Stimulated activated CD8-positive, alpha-beta memory T cell treated with anti-CD3 and anti-CD28 coated beads, Interleukin-7, amount 100 ng/mL, for 24 hours (primary cell): ENCODE measurements around the gene DNAH3.
"Not testable (repeated sequence)": the region's sequence is repeated elsewhere in the genome, so short reads cannot be mapped to it uniquely, and the experiment has no call there.

Experiments used
- DNase-seq: peaks from one replicate; pipeline ENCODE4 v3.0.0-alpha.2; 2020; ENCODE audit warnings: low read depth

Gene DNAH3

GRCh38 chr16:21120976-21121520, 29.6 kb downstream of the DNAH3 start:
- DNase-seq: no peak

GRCh38 chr16:21117567-21117966, 33.1 kb downstream of the DNAH3 start:
- no peak for DNase-seq

- no peak for DNase-seq
Observed at GRCh38 chr16:21116148-21116693, 34.4 kb downstream of the DNAH3 start.

GRCh38 chr16:21115551-21115950, 35.1 kb downstream of the DNAH3 start:
- not testable (repeated sequence) for DNase-seq

GRCh38 chr16:21103941-21104860, 46.4 kb downstream of the DNAH3 start:
- DNase-seq: no peak

GRCh38 chr16:21101631-21102420, 48.8 kb downstream of the DNAH3 start:
- DNase-seq: no peak

GRCh38 chr16:21100447-21100846, 50.2 kb downstream of the DNAH3 start:
- DNase-seq: no peak

- DNase-seq: no peak
Observed at GRCh38 chr16:21097151-21097550, 53.5 kb downstream of the DNAH3 start.

GRCh38 chr16:21094719-21095118, 55.9 kb downstream of the DNAH3 start:
- not testable (repeated sequence) for DNase-seq

GRCh38 chr16:21092951-21093350, 57.7 kb downstream of the DNAH3 start:
- no peak for DNase-seq

- no peak for DNase-seq
Observed at GRCh38 chr16:21088646-21089538, 61.8 kb downstream of the DNAH3 start.

- no peak for DNase-seq
Observed at GRCh38 chr16:21088143-21088542, 62.5 kb downstream of the DNAH3 start.

GRCh38 chr16:21084631-21085225, 65.9 kb downstream of the DNAH3 start:
- no peak for DNase-seq

- DNase-seq: peak; percentile 28
Observed at GRCh38 chr16:21083729-21084268, 66.8 kb downstream of the DNAH3 start.

- DNase-seq: no peak
Observed at GRCh38 chr16:21081329-21081728, 69.3 kb downstream of the DNAH3 start.

GRCh38 chr16:21078563-21078962, 72.1 kb downstream of the DNAH3 start:
- no peak for DNase-seq

- no peak for DNase-seq
Observed at GRCh38 chr16:21076186-21076883, 74.3 kb downstream of the DNAH3 start.

- no peak for DNase-seq
Observed at GRCh38 chr16:21075252-21075651, 75.4 kb downstream of the DNAH3 start.

- no peak for DNase-seq
Observed at GRCh38 chr16:21072976-21073375, 77.7 kb downstream of the DNAH3 start.

GRCh38 chr16:21071741-21072140, 78.9 kb downstream of the DNAH3 start:
- no peak for DNase-seq
